KOPT-K1 (cell line): ENCODE measurements around the gene NPSR1.
"Not testable (repeated sequence)": the region's sequence is repeated elsewhere in the genome, so short reads cannot be mapped to it uniquely, and the experiment has no call there.

Experiments used
- H3K27ac ChIP-seq: fragments of 200-600 bp; sonication (generic); 2 replicates; pipeline ENCODE4 v1.5.1; 2016; ENCODE audit warnings: antibody characterized with exemption, mild to moderate bottlenecking, low read depth, low read length; ENCODE audit not compliant: poor library complexity, severe bottlenecking
- H3K36me3 ChIP-seq: fragments of 200-600 bp; sonication (generic); 2 replicates; pipeline ENCODE4 v1.5.1; 2017; ENCODE audit warnings: antibody characterized with exemption, mild to moderate bottlenecking, low read length, moderate library complexity; ENCODE audit not compliant: insufficient read depth
- H3K9me3 ChIP-seq: fragments of 200-600 bp; sonication (generic); 2 replicates; pipeline ENCODE4 v1.5.1; 2017; ENCODE audit warnings: antibody characterized with exemption, low read length, mild to moderate bottlenecking; ENCODE audit not compliant: insufficient read depth, poor library complexity, severe bottlenecking

NPSR1 gene

DNA sequence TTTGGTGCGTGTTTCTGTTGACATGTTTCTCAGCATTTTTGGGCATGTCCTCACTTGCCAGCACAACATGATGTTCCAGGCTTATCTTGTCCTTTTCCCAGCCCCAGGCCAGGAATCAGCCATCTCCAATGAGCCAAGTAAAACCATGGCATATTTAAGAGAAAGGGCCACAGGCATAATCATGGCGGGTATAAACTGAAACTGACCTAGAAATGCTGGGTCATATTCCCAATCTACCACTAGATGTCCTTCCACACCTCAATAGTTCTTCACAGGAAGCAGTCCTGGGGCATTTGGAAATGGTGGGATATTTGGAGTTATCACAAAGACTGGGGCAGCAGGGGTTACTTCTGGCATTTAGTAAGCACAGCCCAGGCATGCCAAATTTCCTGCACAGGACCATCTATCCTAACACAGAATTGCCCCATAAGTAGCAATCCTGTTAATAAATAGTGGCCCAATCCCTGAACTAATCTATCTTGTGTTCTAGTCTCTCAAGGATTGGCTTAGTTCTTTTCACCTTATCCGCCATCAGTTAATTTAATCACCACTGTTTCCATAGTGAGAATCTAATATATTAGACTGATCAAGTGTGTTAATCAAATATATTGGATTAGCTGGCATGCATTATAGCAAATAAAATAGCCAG is 101.6 kb downstream of the NPSR1 start:
- Histone ChIP-seq H3K9me3 (no peaks in the 10 kb centered on the region), H3K36me3 (no peaks in the 10 kb centered on the region), H3K27ac (no peak overlapping the region)

DNA sequence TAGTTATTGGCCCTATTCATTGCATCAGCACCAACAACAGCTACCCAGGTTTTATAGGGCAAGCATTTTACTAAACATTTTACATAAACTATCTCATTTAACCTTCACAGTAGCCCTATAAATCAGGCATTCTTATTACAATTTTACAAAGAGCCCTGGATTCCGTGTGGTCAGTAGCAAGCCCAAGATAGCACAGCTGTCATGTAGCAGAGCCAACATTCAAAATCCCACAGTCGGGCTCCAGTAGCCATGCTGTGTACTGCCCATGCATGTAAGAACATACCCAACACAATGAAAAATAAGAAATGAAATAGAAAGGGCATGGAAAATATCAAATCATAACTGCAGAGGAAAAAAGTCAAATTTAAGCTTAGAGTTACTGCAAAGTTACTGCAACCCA is 102.3 kb downstream of the NPSR1 start:
- Histone ChIP-seq H3K9me3 (no peaks in the 10 kb centered on the region), H3K36me3 (no peaks in the 10 kb centered on the region), H3K27ac (no peak overlapping the region)

DNA sequence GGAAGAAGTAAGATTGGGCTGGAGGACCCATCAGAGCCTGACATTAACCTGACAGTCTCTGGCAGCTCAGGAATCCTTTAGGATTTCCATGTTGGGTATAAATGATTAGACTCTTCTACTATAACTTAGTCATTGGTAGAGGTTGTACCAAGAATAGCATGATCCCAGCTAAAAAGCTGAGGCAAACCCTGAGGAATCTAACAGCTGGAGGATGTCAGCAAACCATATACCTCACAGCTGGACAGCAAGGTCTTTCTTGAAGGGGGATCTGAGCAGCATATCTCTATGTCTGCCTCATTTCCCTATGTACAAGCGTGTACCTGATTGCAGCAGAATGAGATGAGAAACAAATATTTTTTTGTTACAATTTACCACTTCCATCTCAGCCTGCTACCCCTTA is 103.2 kb downstream of the NPSR1 start:
- no peak overlapping the region for H3K27ac ChIP-seq
- no peaks in the 10 kb centered on the region for H3K9me3 ChIP-seq
- no peaks in the 10 kb centered on the region for H3K36me3 ChIP-seq

DNA sequence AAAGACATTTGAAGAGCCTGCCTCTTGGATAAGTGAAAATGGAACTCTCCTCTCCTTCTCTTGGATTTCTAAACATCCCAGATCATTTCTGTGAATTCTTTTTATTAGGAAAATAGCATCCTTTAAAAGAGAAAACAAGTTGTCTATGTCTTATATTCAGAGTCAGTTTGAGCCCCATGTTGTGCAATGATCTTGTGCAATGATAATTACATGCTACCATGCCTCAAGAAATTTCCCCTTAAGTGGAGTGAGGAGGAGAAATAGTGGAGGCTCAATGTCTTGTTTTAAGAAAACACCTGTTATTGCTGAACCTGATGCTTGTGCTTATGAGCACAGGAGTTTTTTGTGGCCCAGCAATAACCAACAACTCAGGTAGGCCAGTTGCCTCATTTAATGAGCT is 103.6 kb downstream of the NPSR1 start:
- Histone ChIP-seq H3K36me3 (no peaks in the 10 kb centered on the region), H3K9me3 (no peaks in the 10 kb centered on the region), H3K27ac (no peak overlapping the region)

DNA sequence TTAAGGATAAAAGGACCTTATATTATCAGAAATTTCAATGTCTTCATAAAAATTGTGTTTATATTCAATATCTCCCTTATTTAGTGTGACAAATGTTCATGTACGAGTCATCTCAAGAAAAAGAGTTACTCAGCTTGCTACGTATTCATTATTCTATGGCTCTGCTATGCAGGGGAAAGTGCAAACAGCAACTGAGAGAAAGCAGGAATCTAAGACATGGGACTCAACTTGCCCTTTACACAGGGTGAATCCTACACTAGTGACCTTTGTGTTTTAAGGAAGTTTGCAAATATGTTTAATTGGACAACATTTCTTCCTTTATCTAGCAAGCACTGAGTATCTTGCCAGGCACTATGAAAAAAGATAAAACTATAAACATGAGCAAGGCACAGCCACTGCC is 104.7 kb downstream of the NPSR1 start:
- H3K9me3 ChIP-seq = no peaks in the 10 kb centered on the region
- no peak overlapping the region for H3K27ac ChIP-seq
- H3K36me3 ChIP-seq = no peaks in the 10 kb centered on the region

DNA sequence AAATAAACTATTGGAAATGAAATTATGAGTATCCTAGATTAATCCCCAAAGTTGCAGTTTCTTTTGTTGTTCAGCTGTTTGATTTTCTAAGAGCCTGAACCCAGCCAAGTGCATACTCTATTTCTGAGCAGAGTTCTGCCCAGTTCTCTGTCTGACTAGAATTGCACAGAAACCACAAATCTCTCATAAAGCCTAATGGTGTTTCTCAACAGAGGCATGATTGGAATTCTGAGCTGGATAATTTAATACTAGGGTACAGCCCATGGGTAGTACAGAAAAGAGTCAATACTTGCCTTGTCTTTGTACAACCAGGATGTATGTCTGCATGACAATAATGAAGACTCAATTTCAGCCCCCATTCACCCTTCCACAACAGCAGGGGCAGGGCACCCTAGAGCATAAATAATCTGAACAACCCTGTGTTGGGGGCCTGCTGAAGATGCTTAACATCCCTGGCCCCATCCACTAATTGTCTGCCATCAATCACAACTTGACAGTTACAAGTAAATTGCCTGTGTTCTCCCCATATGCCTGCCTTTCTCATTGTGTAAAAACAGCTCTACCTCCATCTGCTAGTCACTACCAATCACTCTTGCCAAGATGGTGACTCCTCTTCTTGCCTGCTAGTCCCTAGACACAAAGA is 114.4 kb downstream of the NPSR1 start:
- Histone ChIP-seq H3K9me3 (no peaks in the 10 kb centered on the region), H3K36me3 (no peaks in the 10 kb centered on the region), H3K27ac (no peak overlapping the region)

DNA sequence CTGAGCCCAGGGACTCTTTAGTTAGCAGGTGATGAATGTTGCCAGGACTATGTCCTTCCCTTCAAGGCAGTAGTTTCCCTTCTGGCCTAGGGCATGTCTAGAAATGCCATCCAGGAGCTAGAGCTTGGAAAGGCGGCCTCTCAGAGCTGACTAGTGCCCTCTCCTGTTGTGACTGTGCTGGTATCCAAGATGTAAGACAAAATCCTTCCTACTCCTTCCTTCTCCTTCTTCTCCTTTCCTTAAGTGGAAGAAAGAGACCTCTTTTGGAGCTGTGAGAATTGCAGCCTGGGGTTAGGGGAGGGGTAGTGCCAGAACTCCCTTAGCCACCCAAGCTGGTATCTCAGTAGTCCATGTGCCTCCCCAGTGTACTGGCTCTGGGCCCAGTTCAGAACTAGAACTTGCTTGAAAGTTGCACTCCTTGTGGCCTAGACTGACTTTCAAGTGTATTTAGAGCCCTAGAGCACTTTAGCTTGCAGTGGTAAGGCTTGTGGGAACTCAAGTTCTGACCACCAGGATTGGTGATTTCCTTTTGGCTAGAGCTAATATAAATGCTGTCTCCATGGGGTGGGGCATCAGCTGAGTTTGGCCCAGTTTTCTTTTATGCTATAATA is 118.8 kb downstream of the NPSR1 start:
- Histone ChIP-seq H3K36me3 (no peaks in the 10 kb centered on the region), H3K9me3 (no peaks in the 10 kb centered on the region), H3K27ac (no peak overlapping the region)

DNA sequence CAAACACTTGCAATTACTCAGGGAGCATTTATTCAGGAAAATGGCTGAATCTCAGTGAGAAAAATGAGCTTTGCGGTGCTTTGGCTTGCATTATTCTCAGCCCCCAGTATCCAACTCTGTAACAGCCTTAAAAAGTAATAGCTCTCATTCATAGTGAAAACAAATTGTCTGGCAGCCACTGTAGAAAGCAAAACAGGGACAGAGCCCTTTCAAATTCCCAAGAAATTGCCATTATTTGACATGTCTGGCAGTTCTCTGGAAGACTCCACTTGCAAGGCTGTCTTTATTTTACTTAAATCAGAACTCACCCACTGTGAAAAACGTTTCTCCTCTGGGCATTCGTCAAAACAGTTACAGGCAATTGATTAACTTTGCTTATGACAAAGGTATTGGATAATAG is 122.5 kb downstream of the NPSR1 start:
- Histone ChIP-seq H3K36me3 (no peaks in the 10 kb centered on the region), H3K27ac (no peak overlapping the region), H3K9me3 (peaks cover 3% of the 10 kb centered on the region)

DNA sequence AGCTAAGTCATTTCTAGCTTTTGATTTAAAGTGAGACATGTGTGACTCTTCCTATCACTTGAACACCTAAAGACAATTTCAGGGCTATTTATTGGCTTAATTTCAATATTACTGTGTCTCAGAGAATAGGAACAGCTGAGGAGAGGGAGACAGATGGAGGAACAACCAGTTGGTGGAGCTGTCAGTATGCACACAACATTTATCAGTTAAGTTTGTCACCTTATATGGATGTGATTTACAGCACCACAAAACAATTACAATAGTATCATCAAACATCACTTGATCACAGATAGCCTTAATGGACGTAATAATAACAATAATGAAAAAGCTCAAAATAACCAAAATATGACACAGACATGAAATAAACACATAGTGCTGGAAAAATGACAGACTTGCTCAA is 129.6 kb downstream of the NPSR1 start:
- H3K36me3 ChIP-seq = no peaks in the 10 kb centered on the region
- H3K9me3 ChIP-seq = peaks cover 3% of the 10 kb centered on the region
- no peak overlapping the region for H3K27ac ChIP-seq

DNA sequence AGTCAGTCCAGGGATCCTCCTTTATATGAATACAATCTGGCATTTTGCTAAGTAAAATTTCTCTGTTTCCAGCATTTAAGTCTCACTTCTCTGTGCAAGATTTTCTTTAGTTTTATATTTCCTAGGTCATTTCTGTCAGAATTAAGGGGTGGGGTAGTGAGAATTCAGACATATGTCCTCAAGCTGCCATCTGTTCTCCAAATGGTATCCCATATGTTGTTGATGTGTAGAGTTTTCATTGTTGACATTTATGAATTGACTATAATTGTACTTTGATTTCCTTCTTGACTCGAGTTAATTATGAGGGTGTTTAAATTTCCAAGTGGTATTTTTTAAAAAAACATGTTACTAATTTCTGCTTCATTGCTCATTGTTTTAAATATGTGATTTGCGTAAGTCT is 148.8 kb downstream of the NPSR1 start:
- H3K36me3 ChIP-seq = no peaks in the 10 kb centered on the region
- no peaks in the 10 kb centered on the region for H3K9me3 ChIP-seq
- no peak overlapping the region for H3K27ac ChIP-seq

DNA sequence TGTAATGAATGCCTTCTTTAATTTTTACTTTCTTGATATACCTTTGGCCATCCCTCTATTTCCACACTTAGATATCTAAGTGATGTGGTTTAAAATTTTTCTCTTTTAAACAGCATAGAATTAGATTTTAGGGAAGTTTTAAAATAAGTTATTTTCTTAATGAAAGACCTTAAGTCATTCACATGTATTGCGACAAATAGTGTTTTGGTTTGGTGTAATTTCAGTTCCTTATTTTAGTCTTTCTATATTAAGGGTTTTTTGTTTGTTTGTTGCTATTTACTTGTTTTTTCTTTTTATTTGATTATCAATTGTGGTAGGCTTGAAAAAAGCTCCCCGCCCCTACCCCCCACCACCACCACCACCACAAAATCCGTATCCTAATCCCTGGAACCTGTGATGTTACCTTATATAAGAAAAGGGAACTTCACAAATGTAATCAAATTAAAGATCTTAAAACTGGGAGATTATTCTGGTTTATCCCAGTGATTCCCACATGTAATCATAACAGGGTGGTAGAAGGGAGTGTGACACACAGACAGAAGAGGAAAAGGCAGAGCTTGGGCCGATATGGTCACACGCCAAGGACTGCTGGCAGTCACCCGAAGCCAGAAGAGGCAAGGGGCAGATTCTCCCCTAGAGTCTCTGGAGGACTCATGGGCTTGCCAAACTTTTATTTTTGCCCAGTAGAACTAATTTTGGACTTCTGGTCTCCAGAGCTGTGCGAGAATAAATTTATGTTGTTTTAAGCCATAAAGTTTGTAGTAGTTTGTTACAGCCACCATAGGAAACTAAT is 149.7 kb downstream of the NPSR1 start:
- Histone ChIP-seq H3K9me3 (no peaks in the 10 kb centered on the region), H3K27ac (no peak overlapping the region), H3K36me3 (no peaks in the 10 kb centered on the region)

DNA sequence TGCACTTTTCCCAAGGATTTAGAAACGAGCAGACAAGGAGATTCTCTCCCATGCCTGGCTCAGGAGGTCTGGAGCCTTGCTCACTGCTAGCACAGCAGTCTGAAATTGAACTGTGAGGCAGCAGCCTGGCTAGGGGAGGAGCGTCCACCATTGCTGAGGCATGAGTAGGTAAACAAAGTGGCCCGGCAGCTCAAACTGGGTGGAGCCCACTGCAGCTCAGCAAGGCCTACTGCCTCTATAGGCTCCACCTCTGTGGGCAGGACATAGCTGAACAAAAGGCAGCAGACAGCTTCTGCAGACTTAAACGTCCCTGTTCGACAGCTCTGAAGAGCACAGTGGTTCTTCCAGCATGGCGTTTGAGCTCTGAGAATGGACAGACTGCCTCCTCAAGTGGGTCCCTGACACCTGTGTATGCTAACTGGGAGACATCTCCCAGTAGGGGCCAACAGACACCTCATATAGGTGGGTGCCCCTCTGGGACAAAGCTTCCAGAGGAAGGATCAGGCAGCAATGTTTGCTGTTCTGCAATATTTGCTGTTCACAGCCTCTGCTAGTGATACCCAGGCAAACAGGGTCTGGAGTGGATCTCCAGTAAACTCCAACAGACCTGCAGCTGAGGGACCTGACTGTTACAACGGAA is 156.3 kb downstream of the NPSR1 start:
- H3K36me3 ChIP-seq, H3K9me3 ChIP-seq, H3K27ac ChIP-seq: not testable (repeated sequence)

DNA sequence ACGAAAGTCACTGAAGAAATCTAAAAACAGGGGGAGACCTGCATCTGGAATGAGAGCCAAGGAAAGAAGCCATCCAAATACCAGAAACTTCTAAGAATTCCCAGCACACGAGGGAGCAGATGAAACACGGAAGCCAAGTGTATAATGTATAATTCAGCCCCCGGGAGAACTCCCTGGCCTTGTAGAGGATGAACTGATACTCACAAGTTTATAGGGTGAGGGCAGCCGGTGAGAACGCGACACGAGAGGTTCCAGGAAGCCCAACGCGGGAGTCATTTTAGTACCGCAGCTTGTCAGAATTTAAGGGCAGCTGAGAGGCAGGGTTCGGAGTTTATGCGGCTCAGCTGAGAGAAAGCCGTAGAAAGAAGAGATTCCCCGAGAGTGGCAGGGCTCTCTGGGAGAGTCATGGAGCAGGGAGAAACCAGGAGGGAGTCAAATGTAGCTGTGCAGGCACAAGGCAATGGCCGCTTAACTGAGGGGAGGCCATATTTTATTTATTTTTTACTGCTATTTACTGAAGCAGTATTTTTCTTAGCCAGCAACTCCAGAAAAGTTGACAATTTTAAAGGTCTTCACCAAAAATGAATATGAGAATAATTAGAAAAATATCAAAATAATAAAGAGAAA is 164.0 kb downstream of the NPSR1 start:
- no peaks in the 10 kb centered on the region for H3K9me3 ChIP-seq
- no peak overlapping the region for H3K27ac ChIP-seq
- H3K36me3 ChIP-seq = no peaks in the 10 kb centered on the region

DNA sequence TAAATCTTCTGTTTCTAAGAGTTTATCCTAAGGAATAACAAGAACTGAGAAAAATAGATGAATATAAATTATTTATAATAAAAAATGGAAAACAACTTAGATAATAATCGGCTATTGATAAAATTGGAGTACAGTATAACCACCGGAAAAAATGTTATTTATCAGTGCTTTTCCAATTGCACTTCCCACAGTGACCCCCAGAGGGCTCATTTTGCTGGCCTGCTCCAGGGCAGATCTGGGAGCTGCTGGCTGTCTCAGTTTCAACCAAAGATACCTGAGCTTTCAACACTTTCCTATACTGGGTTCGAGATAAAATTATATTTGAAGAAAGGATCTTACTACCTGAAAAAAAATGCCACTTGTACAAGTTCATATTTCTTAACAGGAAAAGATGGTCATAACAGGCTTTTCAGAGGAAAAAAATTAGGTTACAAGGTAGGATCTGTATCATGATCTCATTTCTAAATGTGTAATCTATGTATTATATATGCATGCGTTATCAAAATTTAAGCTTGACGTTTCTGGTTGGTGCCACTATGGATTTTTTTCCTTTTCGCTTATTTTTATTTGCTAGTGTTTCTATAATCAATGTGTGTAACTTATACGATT is 165.7 kb downstream of the NPSR1 start:
- H3K27ac ChIP-seq = no peak overlapping the region
- no peaks in the 10 kb centered on the region for H3K36me3 ChIP-seq
- no peaks in the 10 kb centered on the region for H3K9me3 ChIP-seq
